EH (cell line): ENCODE data around the gene SOST.
"Not testable (repeated sequence)": the region's sequence is repeated elsewhere in the genome, so short reads cannot be mapped to it uniquely, and the experiment has no call there.

ENCODE experiments used
- DNase-seq: peaks from one replicate; pipeline ENCODE4 v3.0.0-alpha.2; 2015; ENCODE audit warnings: low read depth

Gene SOST

DNA sequence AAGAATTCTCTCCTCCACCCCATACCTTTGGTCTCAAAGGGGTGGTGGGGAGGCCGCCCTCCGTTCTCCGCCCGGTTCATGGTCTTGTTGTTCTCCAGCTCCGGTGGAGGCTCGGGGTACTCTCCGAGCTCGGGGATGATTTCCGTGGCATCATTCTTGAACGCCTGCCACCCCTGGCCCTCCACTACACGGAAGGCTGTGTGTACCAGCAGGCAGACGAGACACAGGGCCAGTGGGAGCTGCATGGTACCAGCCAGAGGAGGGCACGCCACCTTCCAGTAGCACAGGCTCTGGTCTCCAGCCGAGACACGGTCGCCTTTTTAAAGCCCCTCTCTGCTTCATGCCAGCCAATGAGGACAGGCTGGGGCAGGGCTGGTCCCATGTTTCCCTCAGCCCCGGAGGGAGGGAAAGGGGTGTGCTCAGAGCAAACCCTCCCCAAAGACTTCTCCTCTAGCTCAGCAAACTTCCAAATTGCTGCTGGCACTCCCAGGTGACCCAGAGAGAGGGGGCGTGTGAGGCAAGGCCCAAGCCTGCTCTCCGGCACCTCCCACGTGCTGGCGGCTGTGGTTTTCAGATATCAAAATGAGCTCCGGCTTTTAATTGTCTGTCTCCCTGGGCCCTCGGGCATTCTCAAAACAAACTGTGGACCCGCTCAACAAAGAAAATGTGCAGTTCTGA, at the start of gene SOST:
TSS of gene SOST (minus strand) at position 295 of the 678 bp plus-strand sequence. CDS start at position 245, 50 bp downstream.
- no peak for DNase-seq

DNA sequence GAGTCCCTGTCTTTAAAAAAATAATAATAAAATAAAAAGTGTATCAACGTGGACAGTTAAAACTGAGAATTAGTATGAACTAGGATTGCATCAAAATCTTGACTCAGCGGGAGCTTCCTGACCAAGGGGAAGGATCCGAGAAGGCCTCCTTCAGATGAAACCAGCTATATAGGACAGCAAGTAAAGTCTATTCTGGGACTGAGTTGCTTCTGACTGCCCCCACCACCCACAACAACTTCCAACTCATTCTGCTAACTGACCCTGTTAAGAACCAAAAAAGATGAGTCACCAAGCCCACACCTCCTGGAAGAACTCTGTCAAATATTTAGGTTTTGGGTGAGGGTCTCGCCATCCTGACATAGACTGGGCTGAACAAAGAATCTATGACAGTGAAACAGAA, 49.5 kb upstream of the SOST start:
- no peak for DNase-seq

DNA sequence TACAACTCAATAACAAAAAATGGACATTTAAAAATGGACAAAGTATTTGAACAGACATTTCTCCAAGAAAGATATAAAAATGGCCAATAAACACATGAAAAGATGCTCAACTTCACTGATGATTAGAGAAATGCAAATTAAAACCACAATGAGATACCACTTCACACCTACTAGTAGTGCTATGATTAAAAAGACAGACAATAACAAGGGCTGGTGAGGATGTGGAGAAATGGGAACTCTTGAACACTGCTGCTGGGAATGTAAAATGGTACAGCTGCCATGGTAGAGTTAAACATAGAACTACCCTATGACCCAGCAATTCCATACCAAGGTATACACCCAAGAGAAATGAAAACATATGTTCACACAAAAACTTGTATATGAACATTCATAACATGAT, 46.5 kb upstream of the SOST start:
- DNase-seq, result no peak

DNA sequence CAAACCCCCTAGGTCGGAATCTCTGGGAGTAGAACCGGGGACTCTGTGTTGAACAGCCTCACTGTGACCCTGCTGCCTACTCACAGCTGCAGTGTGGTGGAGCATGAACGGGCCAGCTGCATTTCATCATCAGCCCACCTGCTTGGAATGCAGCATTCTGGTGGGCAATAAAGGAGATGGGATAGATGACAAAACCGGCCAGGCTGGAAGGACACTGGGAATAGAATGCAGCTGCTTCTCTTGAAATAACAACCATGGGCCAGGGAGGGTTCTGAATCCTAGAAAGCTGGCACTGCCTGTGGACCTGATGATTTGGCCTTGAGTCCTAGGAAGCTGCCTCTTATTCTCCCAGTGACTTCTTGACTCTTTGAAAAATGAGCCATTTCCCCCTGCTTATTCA, 45.2 kb upstream of the SOST start:
- peak; percentile 13 for DNase-seq

DNA sequence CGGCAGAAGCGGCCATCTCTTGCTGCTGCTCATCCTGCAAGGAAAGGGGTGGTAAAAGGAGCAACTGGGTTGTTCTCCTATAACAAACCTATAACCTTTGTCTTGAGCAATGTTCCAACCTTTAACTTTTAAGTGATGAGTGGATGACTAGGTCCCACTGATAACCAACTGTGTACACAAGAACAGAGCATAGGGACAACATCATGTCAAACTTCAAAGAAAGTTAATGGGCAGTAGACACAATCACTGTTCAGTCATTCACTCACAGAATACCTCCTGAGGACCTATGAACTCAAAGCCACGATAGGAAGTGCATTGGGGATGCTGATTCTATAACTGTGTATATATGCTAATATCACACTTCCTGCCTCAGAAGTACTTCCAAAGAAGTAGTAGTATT, 43.3 kb upstream of the SOST start:
- DNase-seq, result no peak

DNA sequence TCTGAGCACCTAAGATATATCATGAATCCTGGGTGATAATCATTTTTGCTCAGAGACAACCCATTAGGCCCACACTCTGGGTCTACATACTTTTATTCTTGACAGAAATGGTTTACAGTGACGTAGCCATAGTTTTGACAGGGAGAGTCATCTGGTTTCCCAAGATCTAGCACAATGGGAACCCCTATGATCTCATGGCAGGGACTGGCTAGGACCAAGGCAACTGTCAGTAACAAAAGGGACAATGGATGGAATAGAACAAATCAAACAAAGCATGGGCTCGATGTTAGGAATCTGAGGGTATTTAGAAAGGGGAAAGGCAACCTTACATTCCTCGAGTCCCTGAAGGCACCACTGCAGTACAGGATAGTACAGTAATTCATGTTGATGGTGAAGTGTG, 42.1 kb upstream of the SOST start:
- DNase-seq, result no peak

DNA sequence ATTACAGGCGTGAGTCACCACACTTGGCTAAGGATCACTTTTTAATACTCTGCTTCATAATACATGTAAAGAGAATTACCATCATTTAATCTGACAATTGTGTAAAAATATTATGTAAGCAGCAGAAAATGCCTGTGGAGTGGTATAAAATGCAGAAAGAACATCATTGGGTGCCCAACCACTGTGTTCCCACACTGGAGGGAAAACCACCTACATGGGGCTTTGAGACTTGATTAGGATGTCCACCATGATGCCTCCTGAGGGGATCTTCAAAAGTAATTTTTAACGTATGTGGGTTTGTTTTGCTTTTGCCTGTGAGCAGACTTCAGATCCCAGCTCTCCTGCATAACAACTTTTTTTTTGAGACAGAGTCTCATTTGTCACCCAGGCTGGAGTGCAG, 40.5 kb upstream of the SOST start:
- DNase-seq, result no peak

DNA sequence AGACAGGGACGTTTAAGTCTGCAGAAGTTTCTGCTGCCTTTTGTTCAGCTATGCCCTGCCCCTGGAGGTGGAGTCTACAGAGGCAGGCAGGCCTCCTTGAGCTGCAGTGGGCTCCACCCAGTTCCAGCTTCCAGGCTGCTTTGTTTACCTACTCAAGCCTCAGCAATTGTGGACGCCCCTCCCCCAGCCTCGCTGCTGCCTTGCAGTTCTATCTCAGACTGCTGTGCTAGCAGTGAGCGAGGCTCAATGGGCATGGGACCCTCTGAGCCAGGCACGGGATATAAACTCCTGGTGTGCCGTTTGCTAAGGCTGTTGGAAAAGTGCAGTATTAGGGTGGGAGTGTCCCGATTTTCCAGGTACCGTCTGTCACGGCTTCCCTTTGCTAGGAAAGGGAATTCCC, 39.4 kb upstream of the SOST start:
- DNase-seq, result not testable (repeated sequence)

DNA sequence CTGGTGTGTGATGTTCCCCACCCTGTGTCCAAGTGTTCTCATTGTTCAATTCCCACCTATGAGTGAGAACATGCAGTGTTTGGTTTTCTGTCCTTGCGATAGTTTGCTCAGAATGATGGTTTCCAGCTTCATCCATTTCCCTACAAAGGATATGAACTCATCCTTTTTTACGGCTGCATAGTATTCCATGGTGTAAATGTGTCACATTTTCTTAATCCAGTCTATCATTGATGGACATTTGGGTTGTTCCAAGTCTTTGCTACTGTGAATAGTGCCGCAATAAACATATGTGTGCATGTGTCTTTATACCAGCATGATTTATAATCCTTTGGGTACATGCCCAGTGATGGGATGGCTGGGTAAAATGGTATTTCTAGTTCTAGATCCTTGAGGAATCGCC, 34.1 kb upstream of the SOST start:
- not testable (repeated sequence) for DNase-seq

DNA sequence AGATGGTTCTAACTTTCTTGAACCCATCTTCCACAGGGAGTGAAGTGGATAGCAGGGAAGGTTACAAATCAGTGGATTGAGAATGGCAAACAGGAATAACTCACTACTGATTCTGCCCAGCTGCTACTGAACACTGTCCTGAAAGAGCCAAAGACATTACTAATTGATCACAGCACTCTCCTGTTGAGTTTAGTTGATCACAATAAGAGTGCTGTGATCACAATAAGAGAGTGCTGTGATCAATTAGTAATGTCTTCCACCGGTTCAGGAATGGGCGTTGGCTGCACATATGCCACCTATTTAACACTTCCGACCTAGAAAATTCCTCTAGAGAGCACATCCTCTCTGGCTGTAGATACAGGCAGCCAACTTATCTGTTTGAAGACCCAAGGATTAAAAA, 33.0 kb upstream of the SOST start:
- peak; percentile 55 for DNase-seq

DNA sequence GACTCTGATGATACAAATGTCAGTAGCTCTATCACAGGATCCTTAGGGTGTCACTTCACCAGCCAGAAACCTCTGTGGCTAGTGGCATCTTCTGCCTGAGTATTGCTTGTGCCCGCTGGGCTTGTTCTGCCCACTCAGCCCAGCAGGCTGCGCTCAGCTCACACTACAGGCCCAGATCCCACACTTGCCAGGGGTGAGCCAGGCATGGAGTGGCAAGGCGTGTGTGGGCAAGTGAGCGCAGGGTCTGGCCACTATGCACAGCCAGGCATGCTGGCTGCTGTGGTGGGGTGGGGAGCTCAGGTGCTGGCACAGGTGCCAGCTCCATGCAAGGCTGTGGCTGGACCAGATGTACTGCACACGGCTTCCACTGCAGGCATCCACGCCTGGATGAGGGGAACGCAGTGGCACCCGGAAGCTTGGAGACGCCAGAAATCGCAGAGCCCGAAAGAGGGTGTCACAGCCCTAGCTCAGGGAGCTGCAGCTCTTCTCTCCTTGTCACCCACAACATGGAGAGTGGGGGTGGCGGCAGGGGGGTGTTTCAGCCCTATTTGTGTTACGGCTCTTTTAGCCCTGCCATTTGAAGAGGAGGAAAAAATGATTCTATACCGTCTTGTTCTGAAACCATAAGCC, 31.8 kb upstream of the SOST start:
- no peak for DNase-seq

DNA sequence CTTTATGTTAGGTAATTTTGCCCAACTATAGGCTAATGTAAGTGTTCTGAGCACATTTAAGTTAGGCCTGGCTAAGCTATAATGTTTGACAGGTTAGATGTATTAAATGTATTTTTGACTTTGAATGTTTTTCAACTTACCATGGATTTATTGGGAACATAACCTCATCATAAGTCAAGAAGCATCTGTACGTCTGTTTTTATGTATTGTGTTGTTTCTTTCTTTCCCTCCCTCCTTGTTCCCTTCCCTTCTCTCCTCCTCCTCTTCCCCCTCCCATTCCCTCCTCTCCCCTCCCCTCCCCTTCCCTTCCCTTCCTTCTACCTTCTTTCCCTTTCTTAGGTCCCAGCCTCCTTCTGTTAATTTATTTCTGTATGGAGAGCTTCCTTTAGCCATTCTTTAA, 30.9 kb upstream of the SOST start:
- DNase-seq, result no peak

DNA sequence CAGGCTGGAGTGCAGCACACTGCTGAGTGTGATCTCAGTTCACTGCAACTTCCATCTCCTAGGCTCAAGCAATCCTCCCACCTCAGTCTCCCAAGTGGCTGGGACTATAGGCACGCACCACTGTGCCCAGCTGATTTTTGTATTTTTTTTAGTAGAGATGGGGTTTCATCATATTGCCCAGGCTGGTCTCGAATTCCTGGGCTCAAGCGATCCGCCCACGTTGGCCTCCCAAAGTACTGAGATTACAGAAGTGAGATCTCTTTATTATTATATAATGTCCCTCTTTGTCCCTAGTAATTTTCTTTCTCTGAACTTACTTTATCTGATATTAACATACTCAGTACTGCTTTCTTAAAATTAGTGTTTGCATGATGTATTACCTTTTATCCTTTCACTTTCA, 29.9 kb upstream of the SOST start:
- no peak for DNase-seq

DNA sequence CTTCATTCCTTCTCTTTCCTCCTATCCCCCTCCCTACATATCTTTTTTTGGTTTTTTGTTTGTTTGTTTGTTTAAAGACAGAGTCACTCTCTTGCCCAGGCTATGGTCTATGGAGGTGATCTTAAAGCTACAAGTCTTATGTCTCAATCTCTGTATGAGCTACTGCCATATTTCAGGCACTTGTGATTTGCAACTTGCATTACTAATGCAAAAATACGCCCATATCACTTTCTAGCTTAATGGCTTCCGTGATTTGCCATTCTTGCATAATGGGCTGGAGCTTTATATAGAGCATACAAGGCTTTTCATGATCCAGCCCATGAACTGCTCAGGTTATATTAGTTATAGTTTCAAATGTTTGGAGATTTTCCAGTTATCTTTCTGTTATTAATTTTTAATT, 29.1 kb upstream of the SOST start:
- no peak for DNase-seq

DNA sequence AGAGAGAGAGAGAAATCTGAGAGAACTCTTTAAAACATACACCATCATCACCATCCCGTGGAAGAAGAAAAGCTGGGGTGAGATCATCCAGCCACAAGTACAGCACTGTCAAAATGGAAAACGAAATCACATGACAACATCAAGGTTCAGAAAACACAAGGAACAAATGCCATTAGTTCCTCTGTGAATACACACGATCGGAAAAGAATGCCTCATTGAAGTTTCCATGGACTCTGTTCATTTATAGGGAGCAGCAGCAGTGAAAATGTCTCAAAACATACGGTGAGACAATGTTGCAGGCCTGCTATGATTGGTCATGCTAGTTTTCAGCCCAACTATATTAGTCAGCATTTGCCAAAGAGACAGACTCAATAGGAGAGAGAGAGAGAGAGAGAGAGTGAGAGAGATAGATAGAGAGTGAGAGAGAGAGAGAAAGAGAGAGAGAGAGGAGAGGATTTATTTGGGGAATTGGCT, 26.1 kb upstream of the SOST start:
- peak; percentile 73 for DNase-seq

DNA sequence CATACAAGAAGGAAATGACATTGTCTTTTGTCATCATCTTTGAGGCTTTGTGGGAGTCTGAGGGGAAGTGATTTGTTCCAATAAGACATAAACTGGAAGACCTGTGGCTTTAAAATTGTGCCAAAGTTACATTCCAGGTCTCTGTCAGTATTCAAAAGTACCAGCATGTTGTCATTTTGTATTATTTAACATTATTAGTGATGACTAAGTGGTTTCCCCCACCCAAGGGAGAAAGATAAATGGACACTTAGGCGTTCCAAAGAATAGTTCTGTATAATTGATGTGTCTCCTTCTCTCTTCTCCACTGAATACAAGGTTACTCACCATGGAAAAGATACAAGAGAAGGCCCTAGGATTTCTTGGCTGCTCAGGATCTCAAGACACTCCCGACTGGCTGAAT, 25.5 kb upstream of the SOST start:
- peak; percentile 81 for DNase-seq

DNA sequence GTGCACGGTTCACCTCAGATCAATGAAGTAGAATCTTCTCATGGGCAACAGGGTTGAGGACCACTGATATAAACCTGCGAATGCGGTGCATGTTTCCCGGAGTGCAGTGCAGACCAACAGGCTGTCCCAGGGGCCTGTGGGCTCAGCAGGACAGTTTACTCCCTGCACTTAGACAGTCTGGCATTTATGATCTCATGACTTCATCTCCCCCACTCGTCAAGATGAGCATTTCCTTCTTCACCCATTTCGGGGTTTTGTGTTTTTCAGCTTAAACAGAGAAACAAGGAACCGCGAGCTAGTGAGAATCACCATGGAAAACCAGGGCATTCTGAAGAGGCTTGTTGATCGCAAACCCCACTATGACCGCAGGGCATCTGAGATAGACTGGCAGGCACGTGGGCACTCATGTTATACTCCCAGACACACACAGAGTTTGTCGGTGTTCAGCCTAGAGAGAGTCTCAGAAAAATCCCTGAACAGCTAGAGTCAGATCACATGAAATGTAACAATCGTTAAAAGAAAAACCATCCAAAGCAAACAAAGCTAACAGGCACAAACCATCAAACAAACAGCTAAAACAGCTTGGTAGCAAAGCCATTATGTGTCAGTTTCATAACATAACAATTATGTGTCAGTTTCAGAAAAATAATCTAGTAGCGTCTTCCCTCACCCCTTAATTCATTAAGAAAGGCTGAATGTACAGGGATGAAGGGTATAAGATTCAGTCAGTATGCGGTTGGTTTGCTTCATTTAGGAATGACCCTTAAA, 24.5 kb upstream of the SOST start:
- DNase-seq, result no peak

DNA sequence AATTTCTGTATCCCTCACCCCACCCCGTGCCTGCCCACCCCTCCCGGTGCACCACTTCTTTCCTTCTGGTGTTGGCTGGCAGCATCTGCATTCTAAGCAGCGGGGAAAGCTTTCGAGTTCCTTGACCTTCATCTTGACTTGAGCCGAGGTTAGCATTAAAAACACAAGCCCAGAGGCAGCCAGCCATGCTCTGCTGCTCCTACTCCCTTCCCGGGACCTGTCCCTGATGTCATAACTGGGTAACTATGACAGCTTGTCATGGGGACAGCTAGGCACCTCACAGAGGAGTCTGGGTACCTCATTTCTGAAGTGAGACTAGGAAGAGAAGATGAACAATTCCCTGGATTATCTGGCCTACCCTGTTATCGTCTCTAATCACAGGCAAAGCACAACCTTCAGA, 21.5 kb upstream of the SOST start, which contains the start of gene CFAP97D1:
TSS of gene CFAP97D1 (plus strand) at position 301 of the 400 bp plus-strand sequence. CDS start at position 329, 28 bp downstream.
- DNase-seq, result no peak

DNA sequence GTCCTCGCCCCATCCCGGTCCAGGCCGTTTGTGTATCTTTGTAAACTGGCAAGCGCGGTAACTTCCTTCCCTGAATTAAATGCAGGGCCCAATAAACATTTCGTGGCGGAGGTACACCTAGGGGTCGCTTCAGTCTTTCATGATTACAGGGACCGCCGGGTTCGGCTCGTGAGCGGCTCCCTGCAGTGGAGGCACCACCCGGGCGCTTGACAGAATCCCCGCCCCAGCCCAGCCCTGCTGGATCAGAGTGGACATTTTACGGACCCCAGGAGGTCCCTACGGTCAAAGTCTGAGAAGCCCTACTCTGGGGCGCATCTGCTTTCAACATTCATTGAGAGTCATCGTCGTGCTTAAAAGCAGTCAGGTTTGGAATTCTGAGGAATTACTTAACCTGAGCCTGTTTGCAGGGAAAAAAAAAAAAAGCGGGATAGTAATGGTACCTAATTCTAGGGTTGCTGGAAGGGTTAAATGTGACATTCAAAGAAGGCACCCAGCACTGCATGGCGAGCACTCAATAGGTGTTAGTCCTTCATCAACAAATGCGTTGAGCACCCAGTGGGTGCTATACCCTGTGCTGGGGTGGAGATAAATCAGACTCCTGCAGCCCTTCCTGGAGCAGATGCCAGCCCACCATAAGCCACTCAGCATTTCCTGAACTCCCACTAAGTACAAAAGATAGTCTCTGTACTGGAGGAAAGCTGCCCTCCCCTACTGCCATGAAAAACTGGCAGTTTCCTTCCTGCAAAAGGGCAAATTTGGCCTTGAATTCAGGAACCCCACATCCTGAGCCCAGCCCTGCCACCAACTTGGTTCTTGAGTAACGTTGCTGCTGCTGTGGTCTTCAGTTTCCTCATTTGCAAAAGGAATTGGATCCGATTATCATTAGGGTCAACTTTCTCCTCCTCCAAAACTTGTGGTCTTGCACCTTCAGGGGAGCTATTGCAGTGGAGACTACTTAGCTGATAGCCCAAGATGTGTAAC, 20.8 kb upstream of the SOST start:
- DNase-seq, result no peak

DNA sequence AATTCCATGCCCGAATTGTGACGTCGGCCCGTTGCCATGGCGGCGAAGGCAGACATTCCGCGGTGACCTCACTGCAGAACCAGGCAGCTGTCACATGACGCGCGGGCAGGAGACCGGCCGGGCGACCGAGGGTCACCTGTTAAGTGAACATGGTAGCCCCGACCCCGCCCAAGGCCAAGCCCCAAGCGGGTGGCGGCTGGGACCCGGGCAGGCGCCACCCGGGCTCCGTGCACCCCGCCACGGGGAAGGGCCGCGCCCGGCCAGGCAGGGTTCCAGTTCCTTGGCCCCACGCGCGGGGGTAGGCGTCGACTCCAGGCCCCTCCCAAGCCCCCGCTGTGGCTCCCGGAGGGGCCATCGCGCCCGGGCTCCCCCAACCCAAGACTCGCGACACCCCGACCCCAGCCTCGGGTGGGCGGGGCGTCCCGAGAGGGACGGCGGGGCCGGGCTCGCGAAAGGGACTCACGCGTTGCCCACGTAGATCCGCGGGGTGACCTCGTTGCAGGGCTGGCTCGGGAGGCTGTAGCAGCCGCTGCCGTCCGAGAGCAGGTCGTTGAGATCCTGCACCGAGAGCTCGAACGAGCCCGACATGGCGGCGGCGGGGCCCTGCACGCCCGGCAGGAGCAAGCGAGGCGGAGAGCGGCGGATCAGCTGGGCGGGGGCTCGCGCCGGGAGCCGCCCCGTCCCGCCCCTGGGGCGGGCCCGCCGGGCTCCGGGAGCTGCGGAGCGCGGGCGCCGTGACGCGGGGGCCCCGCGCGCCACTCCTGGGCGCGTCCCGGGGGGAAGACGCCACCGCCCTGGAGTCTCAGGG, 19.9 kb upstream of the SOST start, which contains the start of gene DUSP3:
TSS of gene DUSP3 (minus strand) at position 641 of the 808 bp plus-strand sequence. CDS start at position 588, 53 bp downstream.
- DNase-seq, result peak; percentile 94
